GM12892 (cell line): ENCODE data around the gene ATXN7L2.

Source experiments
- DNase-seq: peaks from one replicate; pipeline ENCODE4 v3.0.0; 2011; ENCODE audit not compliant: insufficient read length
- FAIRE-seq: peaks from 2 replicates; lab custom pipeline; 2011; peaks lifted over from hg19 to GRCh38; lab: Jason Lieb, UNC
- POLR2A ChIP-seq: IDR thresholded peaks from 2 replicates; pipeline ENCODE4 v1.6.1; 2011; ENCODE audit warnings: low read depth, low read length, control low read depth
- POLR2AphosphoS5 ChIP-seq: IDR thresholded peaks from 2 replicates; pipeline ENCODE4 v1.6.1; 2011; ENCODE audit warnings: low read depth, low read length, control low read depth
- TAF1 ChIP-seq: IDR thresholded peaks from 2 replicates; pipeline ENCODE4 v1.6.1; 2011; ENCODE audit warnings: low read depth, mild to moderate bottlenecking, control low read depth, low read length, borderline replicate concordance

Gene ATXN7L2

GRCh38 chr1:109492779-109493178 is 9.1 kb downstream of the ATXN7L2 start:
- FAIRE-seq (no peak), DNase-seq (no peak)
- no peak for TF ChIP-seq POLR2AphosphoS5
- no peak for TF ChIP-seq POLR2A
- TF ChIP-seq TAF1 = no peak

DNA sequence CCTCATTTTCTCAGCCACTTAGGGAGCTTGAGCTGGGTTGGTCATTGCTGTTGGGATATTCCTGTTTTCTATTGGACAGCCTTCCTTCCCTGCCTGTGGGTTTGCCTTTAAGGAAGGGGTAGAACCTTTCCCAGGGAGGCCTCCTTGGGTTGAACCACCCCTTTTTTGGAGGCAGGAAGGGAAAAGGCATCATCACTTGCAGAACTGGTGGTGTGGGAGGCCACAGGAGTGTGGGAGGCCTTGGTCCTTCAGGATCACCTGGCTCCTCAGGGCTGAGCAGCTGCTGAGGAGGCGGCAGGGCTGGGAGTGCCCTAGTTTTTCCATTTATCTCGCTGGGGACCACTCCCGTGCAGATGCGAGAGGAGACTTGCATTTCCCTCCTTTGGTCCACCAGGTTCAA is 9.5 kb downstream of the ATXN7L2 start:
- TF ChIP-seq TAF1 (no peak), POLR2A (no peak), POLR2AphosphoS5 (no peak)
- DNase-seq (no peak), FAIRE-seq (no peak)

DNA sequence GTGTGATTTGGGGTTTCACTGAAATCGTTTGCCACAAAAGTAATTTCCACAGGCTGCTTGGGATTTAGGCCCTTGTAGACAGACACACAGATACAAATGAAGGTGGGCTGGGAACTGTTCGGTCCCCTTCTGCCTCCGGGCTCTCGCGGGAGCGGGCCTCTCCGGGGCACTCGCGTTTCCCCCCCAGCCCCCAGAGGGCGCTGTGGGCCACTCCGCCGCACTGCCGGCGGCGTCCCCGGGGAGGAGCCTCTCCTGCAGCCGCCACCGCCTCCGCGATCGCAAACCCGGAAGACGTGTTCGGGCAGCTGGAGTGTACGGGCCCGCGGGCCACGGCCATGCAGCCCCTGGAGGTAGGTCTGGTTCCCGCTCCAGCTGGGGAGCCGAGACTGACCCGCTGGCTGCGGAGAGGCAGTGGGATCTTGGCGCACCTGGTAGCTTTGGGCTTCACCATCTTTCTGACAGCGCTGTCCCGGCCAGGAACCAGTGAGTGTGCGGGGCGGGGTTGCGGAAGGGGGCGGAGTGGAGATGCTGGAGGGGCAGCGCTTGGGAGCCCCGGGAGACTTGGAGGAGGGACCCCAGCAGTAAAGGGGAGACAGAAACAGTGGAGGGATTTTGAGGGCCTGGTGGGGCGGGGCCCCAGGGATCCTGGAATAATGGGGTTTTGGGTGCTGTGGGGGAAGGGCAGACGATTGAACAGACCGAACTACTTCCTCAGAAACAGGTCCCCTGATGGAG is 10.3 kb downstream of the ATXN7L2 start, which contains the start of gene CYB561D1:
CYB561D1 (plus strand) TSS at position 290 of the 735 bp plus-strand sequence; CDS start at position 336, 46 bp downstream.
- peak; percentile 95 for FAIRE-seq
- TF ChIP-seq POLR2AphosphoS5 = peak; percentile 89
- peak; percentile 90 for TF ChIP-seq POLR2A
- TF ChIP-seq TAF1 = peak; percentile 23; the same call in 1 of the 2 replicates
- peak; percentile 93 for DNase-seq

GRCh38 chr1:109495738-109496137 is 12.0 kb downstream of the ATXN7L2 start:
- DNase-seq (no peak), FAIRE-seq (no peak)

GRCh38 chr1:109497449-109498160 is 13.9 kb downstream of the ATXN7L2 start:
- FAIRE-seq = no peak
- DNase-seq = no peak
- TF ChIP-seq POLR2A (no peak), POLR2AphosphoS5 (no peak)

More at GRCh38 chr1:109495738-109496137, 12.0 kb downstream of the ATXN7L2 start:
- no peak for TF ChIP-seq POLR2A
- TF ChIP-seq POLR2AphosphoS5 = no peak
- no peak for TF ChIP-seq TAF1

- TF ChIP-seq TAF1 (no peak), POLR2A (no peak), POLR2AphosphoS5 (no peak)
- no peak for FAIRE-seq
- no peak for DNase-seq
These were observed 14.6 kb downstream of the ATXN7L2 start for GRCh38 chr1:109498161-109498801.

GRCh38 chr1:109499081-109499480 is 15.4 kb downstream of the ATXN7L2 start:
- TF ChIP-seq POLR2AphosphoS5 = no peak
- no peak for TF ChIP-seq TAF1
- TF ChIP-seq POLR2A = no peak
- no peak for FAIRE-seq
- DNase-seq = no peak

DNA sequence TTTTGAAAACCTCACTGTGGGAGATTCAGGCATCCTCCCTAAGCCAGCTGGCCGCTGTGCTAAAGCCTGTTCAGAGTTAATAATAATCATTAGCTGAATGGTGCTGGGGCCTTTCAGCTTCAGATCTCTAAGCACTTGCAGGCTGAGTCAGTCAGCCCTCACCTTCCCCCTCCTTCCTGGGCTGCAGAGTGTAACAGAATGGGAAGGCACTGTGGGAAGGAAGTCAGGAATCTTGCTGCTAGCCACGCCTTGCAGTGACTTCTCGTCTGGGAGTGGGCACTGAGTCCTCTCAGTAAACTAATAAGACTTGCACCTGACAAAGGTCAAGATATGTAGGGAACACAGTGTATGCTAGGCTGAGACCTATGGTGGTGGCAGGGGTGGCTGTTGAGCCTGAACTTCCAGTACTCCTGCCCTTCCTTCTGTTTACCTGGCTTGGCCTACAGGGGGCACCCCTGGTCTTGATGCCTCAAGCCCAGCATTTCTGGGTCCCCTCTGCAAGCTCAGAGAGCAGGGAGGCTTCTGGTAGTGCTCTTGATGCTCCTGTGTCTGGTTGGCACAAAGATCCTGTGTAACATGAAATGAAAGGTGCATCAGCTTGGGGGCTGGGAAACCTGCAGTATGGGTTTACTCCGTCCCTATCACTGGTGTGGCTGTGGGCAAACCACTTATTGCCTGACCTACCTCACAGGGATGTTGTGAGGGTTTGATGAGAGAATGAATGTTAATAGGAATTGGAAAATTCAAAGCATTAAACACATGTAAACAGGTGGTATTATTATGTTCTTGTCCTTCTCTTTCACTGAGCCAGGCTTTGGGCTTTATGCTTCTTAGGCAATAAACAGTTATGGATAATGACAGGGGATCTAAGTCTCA is 16.2 kb downstream of the ATXN7L2 start:
- no peak for FAIRE-seq
- TF ChIP-seq POLR2AphosphoS5 (no peak), TAF1 (no peak), POLR2A (no peak)
- DNase-seq = no peak

- no peak for TF ChIP-seq POLR2AphosphoS5
- no peak for TF ChIP-seq POLR2A
- no peak for TF ChIP-seq TAF1
- no peak for DNase-seq
- FAIRE-seq = no peak
These were observed 17.3 kb downstream of the ATXN7L2 start for GRCh38 chr1:109500941-109501381.

DNA sequence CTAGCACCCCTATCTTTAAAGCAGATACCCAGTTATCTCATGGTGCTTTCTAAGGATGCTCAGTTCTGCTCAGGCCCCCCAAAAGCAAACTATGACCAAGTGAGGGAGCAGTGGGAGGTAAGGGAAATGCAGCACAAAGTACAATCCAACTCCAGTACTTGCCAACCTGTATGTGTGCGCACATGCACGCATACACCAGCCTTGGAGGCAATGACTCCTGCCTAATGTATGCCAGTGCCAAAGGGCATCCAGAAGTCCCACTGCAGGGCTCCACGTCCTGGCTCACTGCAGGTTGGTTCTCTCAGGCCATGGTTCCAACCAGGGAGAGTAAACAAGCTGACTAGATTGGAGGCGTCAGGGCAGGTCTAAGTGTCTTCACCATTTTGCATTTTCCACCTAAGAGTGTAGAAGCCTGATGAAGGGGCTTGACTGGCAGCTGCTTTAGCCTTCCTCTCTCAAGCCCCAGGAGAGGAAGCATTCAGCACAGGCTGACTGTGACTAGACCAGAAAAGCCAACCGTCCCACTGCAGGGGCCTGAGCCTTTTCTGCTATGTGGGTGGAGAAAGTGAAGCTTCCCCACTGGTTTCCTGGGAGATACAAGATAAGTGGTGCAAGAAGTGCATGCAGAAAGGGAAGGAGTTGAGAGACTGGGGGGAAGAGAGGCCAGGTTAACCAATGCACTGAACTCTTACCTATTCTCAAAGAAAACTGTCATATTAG is 18.1 kb downstream of the ATXN7L2 start:
- no peak for TF ChIP-seq POLR2A
- TF ChIP-seq TAF1 = no peak
- no peak for TF ChIP-seq POLR2AphosphoS5
- DNase-seq (no peak), FAIRE-seq (no peak)
